Stimulated activated CD8-positive, alpha-beta memory T cell treated with anti-CD3 and anti-CD28 coated beads, Interleukin-4, amount 100 ng/mL, for 4 hours (primary cell): ENCODE results near the gene ATG9A.

Experiments
- DNase-seq, 2 donors: peaks; one replicate each; pipeline ENCODE4 v3.0.0-alpha.2; 2020; ENCODE audit warnings: low read depth in 2 of 2, low spot score in 1 of 2

Gene ATG9A

GRCh38 chr2:219252570-219252899 lies 23.1 kb upstream of the ATG9A start:
- no peak for DNase-seq

- no peak for DNase-seq
Observed at GRCh38 chr2:219252084-219252483, 22.6 kb upstream of the ATG9A start.

DNA sequence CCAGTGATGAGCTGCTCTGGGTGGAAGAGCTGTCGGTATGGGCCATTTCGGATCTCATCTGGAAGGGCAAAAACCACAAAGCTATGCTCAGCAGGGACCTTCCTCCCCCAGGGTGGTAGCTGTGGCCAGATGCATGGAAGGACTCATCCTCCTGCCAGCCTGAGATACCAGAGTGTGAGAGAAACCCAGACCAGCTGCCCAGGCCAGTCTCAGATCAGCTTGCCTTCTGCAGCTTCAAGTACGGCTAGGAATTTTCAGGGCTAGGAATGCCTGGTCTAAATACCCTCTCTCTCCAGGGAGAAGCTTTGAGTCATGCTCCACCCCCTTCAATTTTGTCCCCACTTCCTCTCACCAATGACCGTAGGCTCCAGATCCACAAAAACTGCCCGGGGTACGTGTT lies 22.2 kb upstream of the ATG9A start:
- DNase-seq: no peak

DNA sequence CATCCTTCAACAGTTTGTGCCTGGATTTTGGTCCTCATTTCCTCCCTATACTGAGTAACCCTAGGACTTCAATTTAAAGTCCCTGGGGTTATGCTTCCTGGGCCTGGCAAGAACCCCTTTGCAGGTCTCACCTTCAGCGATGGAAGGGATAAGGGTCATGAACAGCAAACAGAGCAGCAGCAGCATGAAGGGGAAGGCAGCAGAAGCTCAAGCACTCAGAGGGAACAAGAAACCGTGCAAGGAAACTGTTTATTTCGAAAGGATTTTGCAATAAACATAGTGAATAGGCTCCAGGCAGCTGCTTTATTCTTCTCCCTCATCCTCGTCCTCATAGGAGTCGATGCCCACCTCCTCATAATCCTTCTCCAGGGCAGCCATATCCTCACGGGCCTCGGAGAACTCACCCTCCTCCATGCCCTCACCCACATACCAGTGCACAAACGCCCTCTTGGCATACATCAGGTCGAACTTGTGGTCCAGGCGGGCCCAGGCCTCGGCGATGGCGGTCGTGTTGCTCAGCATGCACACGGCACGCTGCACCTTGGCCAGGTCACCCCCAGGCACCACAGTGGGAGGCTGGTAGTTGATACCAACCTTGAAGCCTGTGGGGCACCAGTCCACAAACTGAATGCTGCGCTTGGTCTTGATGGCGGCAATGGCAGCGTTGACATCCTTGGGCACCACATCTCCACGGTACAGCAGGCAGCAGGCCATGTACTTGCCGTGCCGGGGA lies 20.8 kb upstream of the ATG9A start:
- no peak for DNase-seq

GRCh38 chr2:219249203-219249980 lies 20.0 kb upstream of the ATG9A start:
- DNase-seq: no peak

GRCh38 chr2:219248845-219249202 lies 19.4 kb upstream of the ATG9A start:
- no peak for DNase-seq

- DNase-seq: peak in 1 of 2 donors; percentile 64
Observed at GRCh38 chr2:219247678-219248642, 18.5 kb upstream of the ATG9A start.

- DNase-seq: no peak
Observed at GRCh38 chr2:219246559-219246958, 17.1 kb upstream of the ATG9A start.

GRCh38 chr2:219245899-219246230 lies 16.4 kb upstream of the ATG9A start:
- DNase-seq: no peak

GRCh38 chr2:219245148-219245898 lies 15.9 kb upstream of the ATG9A start, which contains the start of the genes GLB1L and STK16:
GLB1L (minus strand) TSS chr2:219245444; CDS start chr2:219243573, 1,871 bp downstream.
STK16 (plus strand) TSS chr2:219245479; CDS start chr2:219246000, 521 bp downstream.
- DNase-seq: peak; percentile 78 to 80

DNA sequence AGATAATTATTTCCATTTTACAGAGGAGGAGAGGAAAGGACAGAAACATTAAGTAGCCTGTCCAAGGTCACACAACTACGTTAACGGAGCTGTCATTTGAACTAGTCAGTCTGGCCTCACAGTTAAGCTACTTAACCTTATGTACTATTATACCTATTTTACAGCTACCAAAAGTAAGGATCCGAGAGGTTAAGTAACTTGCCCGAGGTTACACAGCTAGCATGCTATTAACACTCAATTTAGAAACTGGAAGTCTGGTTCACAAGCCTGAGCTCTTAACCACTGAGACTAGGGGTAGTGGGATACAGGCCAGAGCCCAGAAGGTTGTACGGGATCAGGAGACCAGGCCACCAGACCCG lies 15.3 kb upstream of the ATG9A start:
- DNase-seq: no peak

DNA sequence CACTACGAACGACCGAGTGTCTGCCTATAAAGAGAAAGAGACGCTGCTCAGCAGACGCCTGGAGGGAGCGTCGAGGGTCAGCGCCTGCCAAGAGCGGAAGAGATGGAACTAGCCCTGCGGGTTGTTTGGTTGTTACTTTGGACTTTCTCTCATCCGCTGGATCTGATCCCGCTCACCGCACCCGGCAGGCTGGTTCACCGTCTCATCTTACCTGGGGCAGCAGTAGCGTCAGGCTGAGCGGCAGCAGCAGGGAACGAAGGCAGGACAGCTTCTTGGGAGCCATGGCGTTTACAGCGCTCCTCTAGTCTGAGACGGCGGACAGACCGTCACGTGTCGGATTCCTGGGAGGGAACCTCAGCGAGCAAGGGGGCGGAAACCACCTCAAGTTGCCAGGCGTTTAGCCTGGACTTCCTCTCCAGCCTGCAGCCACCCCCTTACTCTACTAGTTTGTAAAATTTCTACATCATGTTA lies 13.9 kb upstream of the ATG9A start:
- no peak for DNase-seq

DNA sequence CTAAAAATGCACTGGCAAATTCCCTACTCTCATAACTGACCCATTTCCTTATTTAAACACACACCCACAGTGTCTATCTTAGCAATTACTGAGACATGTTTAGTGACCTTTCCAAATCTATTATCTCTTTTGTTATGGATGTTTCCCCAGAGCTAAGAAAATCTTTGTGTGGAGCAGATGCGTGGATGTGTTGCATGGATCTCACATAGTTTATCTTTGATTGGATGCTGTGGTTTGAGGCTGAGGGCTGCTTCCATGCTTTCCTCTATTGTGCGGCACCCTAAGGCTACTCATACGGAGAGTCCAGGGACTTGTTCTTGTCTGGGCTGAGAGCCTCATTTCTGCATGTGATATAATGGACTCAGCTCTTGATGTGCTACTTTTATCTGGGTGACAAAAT lies 4.9 kb upstream of the ATG9A start:
- DNase-seq: no peak

DNA sequence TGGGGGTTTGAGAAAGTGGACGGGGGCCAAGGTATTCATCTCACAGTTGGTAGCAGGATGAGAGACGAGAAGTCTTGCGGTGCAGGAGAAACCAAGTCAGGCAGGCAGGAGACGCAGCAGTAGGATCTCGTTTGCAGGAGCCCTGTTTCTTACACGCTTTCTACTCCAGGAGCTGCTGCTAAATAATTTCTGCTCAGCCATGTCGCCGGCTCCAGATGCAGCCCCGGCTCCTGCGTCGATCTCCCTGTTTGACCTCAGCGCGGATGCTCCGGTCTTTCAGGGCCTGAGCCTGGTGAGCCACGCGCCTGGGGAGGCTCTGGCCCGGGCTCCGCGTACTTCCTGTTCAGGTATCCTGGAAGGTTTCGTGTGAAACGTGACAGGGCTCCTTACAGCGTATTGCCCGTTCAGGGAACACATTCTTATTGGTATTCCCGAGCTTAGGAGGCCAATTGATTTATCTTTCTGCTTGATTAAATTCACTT lies 664 bp upstream of the ATG9A start:
- DNase-seq: no peak

- no peak for DNase-seq
Observed at GRCh38 chr2:219228911-219229304, 528 bp downstream of the ATG9A start.

- no peak for DNase-seq
Observed at GRCh38 chr2:219228041-219228910, 1.2 kb downstream of the ATG9A start.

DNA sequence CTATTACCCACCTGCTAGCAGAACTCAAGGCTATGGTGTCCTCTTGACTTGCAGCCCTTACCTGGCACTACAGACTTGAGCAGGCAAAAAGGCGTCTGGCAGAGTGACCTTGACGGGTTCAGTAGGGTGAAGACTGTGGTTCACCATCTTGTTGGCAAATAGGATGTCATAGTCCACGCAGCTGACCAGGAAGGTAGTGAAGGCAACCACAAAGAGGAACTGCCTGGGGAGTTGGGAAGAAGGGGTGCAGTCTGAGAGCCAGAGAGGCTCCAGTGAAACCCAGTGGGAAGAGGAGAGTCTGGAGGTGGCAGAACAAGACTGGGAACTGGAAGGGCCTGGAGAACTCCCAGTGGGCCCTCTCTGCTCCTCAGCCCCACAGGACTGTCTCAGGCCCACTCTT lies 4.1 kb downstream of the ATG9A start:
- DNase-seq: no peak

GRCh38 chr2:219223831-219224610 lies 5.4 kb downstream of the ATG9A start:
- no peak for DNase-seq

GRCh38 chr2:219221957-219222518 lies 7.4 kb downstream of the ATG9A start:
- no peak for DNase-seq
